ELF-1 (cell line): Measurements from ENCODE around the gene COX4I2.
"Not testable (repeated sequence)": the region's sequence is repeated elsewhere in the genome, so short reads cannot be mapped to it uniquely, and the experiment has no call there.

Experiments
- DNase-seq: peaks from one replicate; pipeline ENCODE4 v3.0.0-alpha.2; 2016; ENCODE audit warnings: low read depth, low spot score

The COX4I2 gene

GRCh38 chr20:31637660-31638059 is at the start of gene COX4I2:
Gene COX4I2, plus strand, starts transcription at chr20:31637912. Its CDS starts 1,106 bp downstream, at chr20:31639018.
- DNase-seq, result no peak

GRCh38 chr20:31590717-31591225 is 46.9 kb upstream of the COX4I2 start:
- peak; percentile 56 for DNase-seq

- peak; percentile 58 for DNase-seq
Measured at GRCh38 chr20:31593221-31594001, 44.3 kb upstream of the COX4I2 start.

- DNase-seq, result no peak
Measured at GRCh38 chr20:31594002-31594557, 43.6 kb upstream of the COX4I2 start.

- peak; percentile 82 for DNase-seq
Measured at GRCh38 chr20:31594558-31595379, 42.9 kb upstream of the COX4I2 start.

- DNase-seq, result no peak
Measured at GRCh38 chr20:31595380-31595653, 42.4 kb upstream of the COX4I2 start.

- peak; percentile 99 for DNase-seq
Measured at GRCh38 chr20:31595654-31596411, 41.9 kb upstream of the COX4I2 start.

GRCh38 chr20:31596412-31596715 is 41.3 kb upstream of the COX4I2 start:
- DNase-seq, result not testable (repeated sequence)

GRCh38 chr20:31596831-31597480 is 40.8 kb upstream of the COX4I2 start:
- DNase-seq, result no peak

GRCh38 chr20:31597481-31597855 is 40.2 kb upstream of the COX4I2 start:
- DNase-seq, result no peak

- DNase-seq, result no peak
Measured at GRCh38 chr20:31602431-31602778, 35.3 kb upstream of the COX4I2 start.

GRCh38 chr20:31602779-31603441 is 34.8 kb upstream of the COX4I2 start:
- DNase-seq, result no peak

GRCh38 chr20:31603822-31604566 is 33.7 kb upstream of the COX4I2 start:
- DNase-seq, result peak; percentile 99

- no peak for DNase-seq
Measured at GRCh38 chr20:31604567-31605030, 33.1 kb upstream of the COX4I2 start.

GRCh38 chr20:31605031-31605901 is 32.4 kb upstream of the COX4I2 start, which contains the start of gene ID1:
Gene ID1, plus strand, starts transcription at chr20:31605289. Its CDS starts 99 bp downstream, at chr20:31605388.
- peak; percentile 98 for DNase-seq

GRCh38 chr20:31605902-31606803 is 31.6 kb upstream of the COX4I2 start:
- DNase-seq, result peak; percentile 36

- DNase-seq, result peak; percentile 88
Measured at GRCh38 chr20:31606804-31607639, 30.7 kb upstream of the COX4I2 start.
